Eye (tissue), 1 donor: ENCODE measurements around the gene RRN3.
"Not testable (repeated sequence)": the region's sequence is repeated elsewhere in the genome, so short reads cannot be mapped to it uniquely, and the experiment has no call there.

Experiments
- DNase-seq: peaks from one replicate; pipeline ENCODE4 v3.0.0-alpha.2; 2015

RRN3 gene

GRCh38 chr16:15027051-15027450 lies 67.0 kb downstream of the RRN3 start:
- not testable (repeated sequence) for DNase-seq

- DNase-seq, result not testable (repeated sequence)
Measured at GRCh38 chr16:15025234-15025951, 68.7 kb downstream of the RRN3 start.

- DNase-seq, result not testable (repeated sequence)
Measured at GRCh38 chr16:15024858-15025199, 69.2 kb downstream of the RRN3 start.

DNA sequence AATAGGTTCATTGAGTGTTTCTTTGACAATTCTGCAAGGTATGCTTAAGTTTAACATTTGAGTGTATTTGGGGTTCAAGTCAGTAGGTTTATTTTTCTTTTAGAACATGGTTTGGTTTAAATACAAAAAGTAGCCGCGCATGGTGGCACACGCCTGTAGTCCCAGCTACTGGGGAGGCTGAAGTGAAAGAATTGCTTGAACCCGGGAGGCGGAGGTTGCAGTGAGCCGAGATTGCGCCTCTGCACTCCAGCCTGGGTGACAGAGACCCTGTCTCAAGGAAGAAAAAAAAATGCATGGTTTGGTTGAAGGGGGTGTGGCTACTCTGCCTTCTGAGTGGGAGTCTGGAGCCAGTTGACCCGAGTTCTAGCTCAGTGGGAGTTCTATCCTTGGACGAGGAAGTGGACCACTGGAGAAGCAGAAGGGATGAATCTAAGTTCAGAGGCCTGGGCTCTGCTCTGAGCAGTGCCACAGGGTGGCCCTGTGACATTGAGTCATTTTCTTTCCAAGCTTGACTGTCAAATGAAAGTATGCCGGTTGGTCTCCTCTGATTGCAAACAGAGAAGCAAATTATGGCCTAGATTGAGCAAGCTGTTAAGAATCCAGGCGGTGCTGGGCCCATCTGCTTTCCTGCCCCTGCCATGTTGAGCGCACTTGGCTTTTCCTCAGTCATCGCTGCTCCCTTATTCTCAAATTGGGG lies 70.5 kb downstream of the RRN3 start:
- DNase-seq, result not testable (repeated sequence)

GRCh38 chr16:15022194-15022593 lies 71.9 kb downstream of the RRN3 start:
- peak; percentile 72 for DNase-seq

DNA sequence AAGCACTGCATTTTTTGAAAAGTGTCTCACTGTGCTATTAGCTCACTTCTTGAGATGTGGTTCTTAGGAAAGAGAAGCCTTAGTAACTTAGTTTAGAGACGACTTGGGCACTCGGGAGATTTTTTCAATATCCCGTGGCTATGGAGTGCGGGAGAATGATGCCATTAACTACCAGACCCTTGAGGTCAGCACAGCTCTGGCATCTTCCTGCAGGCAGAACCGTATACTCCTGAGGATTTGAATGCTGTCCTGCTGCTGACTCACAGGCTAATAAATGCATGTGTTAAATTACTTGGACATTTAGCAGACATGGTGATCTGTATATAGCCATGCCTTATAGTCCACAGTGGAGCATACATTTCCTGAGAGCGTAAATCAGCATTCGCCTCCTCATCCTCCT lies 72.6 kb downstream of the RRN3 start:
- DNase-seq, result peak; percentile 17

GRCh38 chr16:15016951-15017580 lies 77.0 kb downstream of the RRN3 start:
- not testable (repeated sequence) for DNase-seq

DNA sequence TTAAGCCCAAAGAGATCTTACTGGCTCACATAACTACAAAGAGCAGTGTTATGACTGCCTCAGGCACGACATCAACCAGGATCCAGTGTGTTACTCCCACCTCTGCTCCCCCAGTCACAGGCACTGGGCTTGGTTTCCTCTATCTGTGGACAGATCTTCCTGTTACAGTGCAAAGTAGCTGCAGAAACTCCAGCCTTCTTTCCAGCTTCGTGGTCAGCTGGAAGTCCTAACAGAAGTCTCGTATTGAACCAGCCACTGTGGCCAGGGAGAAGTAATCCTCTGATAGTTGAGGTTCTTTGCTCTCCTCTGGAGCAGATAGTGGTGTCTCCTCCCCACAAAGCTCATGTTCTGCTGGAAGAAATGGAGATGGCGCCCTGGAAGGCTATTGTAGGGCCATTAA lies 77.7 kb downstream of the RRN3 start:
- DNase-seq, result not testable (repeated sequence)

- DNase-seq, result not testable (repeated sequence)
Measured at GRCh38 chr16:15015671-15016070, 78.4 kb downstream of the RRN3 start.

GRCh38 chr16:15012941-15013340 lies 81.1 kb downstream of the RRN3 start:
- DNase-seq, result not testable (repeated sequence)
